GM12878 (cell line): ENCODE measurements around the gene DNAJB11.

Experiments used
- CTCF ChIP-seq, 3 experiments: IDR thresholded peaks in 2 of 3; conservative IDR thresholded peaks in 1 of 3; 2 replicates each; pipeline ENCODE4 v1.5.1; 2011; ENCODE audit warnings: low read depth in 3 of 3, low read length in 3 of 3, mild to moderate bottlenecking in 3 of 3, control low read depth in 2 of 3, moderate library complexity in 2 of 3, inconsistent platforms in 1 of 3, mixed read lengths in 1 of 3; ENCODE audit not compliant: control insufficient read depth in 2 of 3, insufficient read depth in 1 of 3; ENCODE audit errors: extremely low read depth in 1 of 3
- NFYB ChIP-seq: IDR thresholded peaks from 2 replicates; pipeline ENCODE4 v1.6.1; 2011; ENCODE audit warnings: low read depth, mild to moderate bottlenecking, low read length, improper control_type of control experiment, moderate library complexity; ENCODE audit not compliant: insufficient read depth
- POLR2AphosphoS5 ChIP-seq: IDR thresholded peaks from 2 replicates; pipeline ENCODE4 v1.6.1; 2011; ENCODE audit warnings: mild to moderate bottlenecking, low read length, inconsistent platforms
- SRF ChIP-seq, 2 experiments: IDR thresholded peaks; 2 replicates each; pipeline ENCODE4 v1.6.1; 2011; ENCODE audit warnings: low read depth in 2 of 2, low read length in 2 of 2, mild to moderate bottlenecking in 1 of 2, moderate library complexity in 1 of 2

GRCh38 chr3:186614597-186615483 lies 44.3 kb downstream of the DNAJB11 start:
- TF ChIP-seq CTCF (IDR thresholded peaks at IDR 0.05 in 2 of 3, conservative IDR thresholded peaks at IDR 0.05 in 1 of 3; ENCODE audit: control insufficient read depth in 2 of 3, extremely low read depth in 1 of 3, insufficient read depth in 1 of 3, low read depth in 3 of 3, low read length in 3 of 3) = peak; percentile 93 to 98 (median 98)
- TF ChIP-seq NFYB = no peak
- no peak for TF ChIP-seq POLR2AphosphoS5
- TF ChIP-seq SRF (IDR thresholded peaks at IDR 0.05; ENCODE audit: low read depth in 2 of 2, low read length in 2 of 2) = no peak
